Measurements from ENCODE around the gene MVD. TPM values are rescaled to one million over a fixed set of nuclear protein-coding genes. Genes with fewer than 3 reads are reported as not detected.

Gene MVD
- total and polyA plus RNA-seq, 2 of the 4 experiments (the other 2 are of a cell fraction) = 18.3 to 28.4 TPM

DNA sequence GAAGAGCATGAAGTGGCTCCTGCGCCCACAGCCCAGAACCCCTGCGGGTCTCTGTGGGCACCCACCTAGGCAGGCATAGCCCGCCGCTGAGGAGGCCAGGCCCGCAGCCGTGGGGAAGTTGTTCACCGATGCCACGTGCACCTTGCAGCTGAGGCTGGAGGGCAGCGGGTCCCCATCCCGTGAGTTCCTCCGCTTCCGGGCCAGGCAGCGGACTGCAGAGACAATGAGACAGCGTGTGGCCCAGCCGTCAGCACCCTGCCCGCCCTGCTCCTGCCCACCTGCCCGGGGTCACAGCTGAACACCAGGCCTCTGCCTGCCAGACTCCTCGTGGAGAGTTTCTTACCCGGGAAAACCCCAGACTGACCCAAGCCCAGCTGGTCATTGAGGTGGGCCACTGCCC, 5.5 kb downstream of the MVD start:
- Histone ChIP-seq H3K56ac (ENCODE audit: extremely low read depth, insufficient read depth, low read length) (no peak overlapping the region), H2BK20ac (ENCODE audit: low read depth, low read length) (no peak overlapping the region), H2BK120ac (ENCODE audit: low read depth, low read length) (no peak overlapping the region), H3K18ac (ENCODE audit: low read depth, low read length) (no peak overlapping the region), H3K27me3 (ENCODE audit: control insufficient read depth, insufficient read depth, low read length) (no peaks in the 10 kb centered on the region), H2BK5ac (ENCODE audit: low read depth, low read length, poor library complexity, severe bottlenecking) (no peak overlapping the region), H3K4ac (ENCODE audit: low read depth, low read length) (no peak overlapping the region), H4K5ac (ENCODE audit: low read depth, low read length) (no peak overlapping the region), H3K4me3 (ENCODE audit: insufficient read depth, low read depth, low read length) (no peak overlapping the region), H4K8ac (ENCODE audit: low read depth in 2 of 2, low read length in 2 of 2) (no peak overlapping the region), H3K9ac (ENCODE audit: low read depth, low read length) (no peak overlapping the region), H3K79me1 (ENCODE audit: low read depth in 1 of 2, low read length in 2 of 2) (peaks cover 5 to 31% of the 10 kb centered on the region in 2 experiments), H3K14ac (replicated peaks; ENCODE audit: low read depth, low read length) (no peak overlapping the region), H2AK5ac (ENCODE audit: low read depth, low read length) (no peak overlapping the region), H4K20me1 (ENCODE audit: insufficient read depth, low read length) (0 out of 2 replicates have a peak, but pooled peaks cover 5% of the 10 kb centered on the region), H2AK9ac (replicated peaks; ENCODE audit: low read depth, low read length, poor library complexity) (no peak overlapping the region), H3K9me1 (ENCODE audit: insufficient read depth, low read length) (no peaks in the 10 kb centered on the region), H3K36me3 (ENCODE audit: control insufficient read depth, insufficient read depth, low read length) (peaks cover 13% of the 10 kb centered on the region), H2BK15ac (ENCODE audit: low read depth, low read length) (no peak overlapping the region), H3K4me1 (ENCODE audit: control insufficient read depth, insufficient read depth, low read length) (no peaks in the 10 kb centered on the region), H2AFZ (replicated peaks; ENCODE audit: low read length, poor library complexity) (no peak overlapping the region), H3K4me2 (ENCODE audit: low read depth, low read length) (no peak overlapping the region), H3K27ac (ENCODE audit: insufficient read depth, low read length) (no peak overlapping the region), H3K9me3 (ENCODE audit: control insufficient read depth, insufficient read depth, low read length) (no peaks in the 10 kb centered on the region), H3K23ac (ENCODE audit: low read depth, low read length) (no peak overlapping the region), H4K91ac (ENCODE audit: insufficient read depth, low read depth, low read length) (no peak overlapping the region)
- TF ChIP-seq BHLHE40 (IDR thresholded peaks at IDR 0.05; ENCODE audit: low read depth, low read length) = no peak
- in situ Hi-C loops (cut with MboI; ENCODE audit: low sequenced_read_pairs) = no loop called here
- no peak for DNase-seq
- CTCF ChIA-PET = no interaction called here
- intact Hi-C loops (cut with micrococcal nuclease) = no loop called here
- ATAC-seq (ENCODE audit: low read depth) = no peak
- BruUV-seq (replicated peaks) = no TSS peak
- dilution Hi-C loops (cut with HindIII; ENCODE audit: low sequenced_read_pairs, unreplicated experiment) = no loop called here
- WGBS, 2 experiments (ENCODE audit: extremely low coverage in 2 of 2, insufficient read length in 1 of 2) = 92% methylated on average over 16 of the region's 19 CpGs; no CpG with 5 or more reads in 1 of the 2 experiments
- POLR2A ChIA-PET (ENCODE audit: unreplicated experiment) = no interaction called here
